Astrocyte (in vitro differentiated cells and primary cell): Measurements from ENCODE around the gene ADAMTS8. TPM values are rescaled to one million over a fixed set of nuclear protein-coding genes. Genes with fewer than 3 reads are reported as not detected.

Source experiments
- DNase-seq: peaks from one replicate; pipeline ENCODE4 v3.0.0-alpha.2; 2010; ENCODE audit warnings: low read depth
- FAIRE-seq: peaks from 2 replicates; lab custom pipeline; 2011; peaks lifted over from hg19 to GRCh38; lab: Jason Lieb, UNC
- H2AFZ ChIP-seq: 2 replicates; pipeline ENCODE4 v1.6.0; 2012; ENCODE audit warnings: low read depth, low read length, inconsistent platforms
- H3K27ac ChIP-seq: 2 replicates; pipeline ENCODE4 v1.5.1; 2011; ENCODE audit warnings: low read depth, low read length, inconsistent platforms
- H3K27me3 ChIP-seq: 2 replicates; pipeline ENCODE4 v1.6.0; 2011; ENCODE audit warnings: low read length, inconsistent platforms; ENCODE audit not compliant: insufficient read depth
- H3K36me3 ChIP-seq: 2 replicates; pipeline ENCODE4 v1.5.1; 2011; ENCODE audit warnings: low read length, inconsistent platforms; ENCODE audit not compliant: insufficient read depth
- H3K4me1 ChIP-seq: 2 replicates; pipeline ENCODE4 v1.5.1; 2011; ENCODE audit warnings: low read length, inconsistent platforms; ENCODE audit not compliant: insufficient read depth
- H3K4me2 ChIP-seq: 2 replicates; pipeline ENCODE4 v1.6.0; 2012; ENCODE audit warnings: low read length, inconsistent platforms
- H3K4me3 ChIP-seq: 2 replicates; pipeline ENCODE4 v1.5.1; 2011; ENCODE audit warnings: low read depth, mild to moderate bottlenecking, low read length, inconsistent platforms; ENCODE audit not compliant: insufficient read depth
- H3K79me2 ChIP-seq: 2 replicates; pipeline ENCODE4 v1.6.0; 2012; ENCODE audit warnings: mild to moderate bottlenecking, low read length, inconsistent platforms; ENCODE audit not compliant: insufficient read depth
- H3K9ac ChIP-seq: 2 replicates; pipeline ENCODE4 v1.6.0; 2012; ENCODE audit warnings: mild to moderate bottlenecking, low read length, inconsistent platforms
- H3K9me3 ChIP-seq: 2 replicates; pipeline ENCODE4 v1.5.1; 2012; ENCODE audit warnings: low read depth, mild to moderate bottlenecking, low read length, inconsistent platforms; ENCODE audit not compliant: insufficient read depth
- H4K20me1 ChIP-seq: 2 replicates; pipeline ENCODE4 v1.6.0; 2012; ENCODE audit warnings: low read length, inconsistent platforms; ENCODE audit not compliant: insufficient read depth
- H3K27ac Mint-ChIP-seq: one replicate; pipeline ENCODE4 v1.8.0; 2021; ENCODE audit warnings: mild to moderate bottlenecking, mixed read lengths; ENCODE audit not compliant: unreplicated experiment
- H3K27me3 Mint-ChIP-seq: one replicate; pipeline ENCODE4 v1.8.0; 2021; ENCODE audit warnings: low read depth, mixed read lengths; ENCODE audit not compliant: unreplicated experiment
- H3K36me3 Mint-ChIP-seq: one replicate; pipeline ENCODE4 v1.8.0; 2021; ENCODE audit warnings: low read depth, mixed read lengths; ENCODE audit not compliant: unreplicated experiment
- H3K4me1 Mint-ChIP-seq: one replicate; pipeline ENCODE4 v1.8.0; 2021; ENCODE audit warnings: low read depth, mixed read lengths; ENCODE audit not compliant: unreplicated experiment
- H3K4me3 Mint-ChIP-seq: one replicate; pipeline ENCODE4 v1.8.0; 2021; ENCODE audit warnings: mild to moderate bottlenecking, moderate library complexity, mixed read lengths; ENCODE audit not compliant: unreplicated experiment
- H3K9me3 Mint-ChIP-seq: one replicate; pipeline ENCODE4 v1.8.0; 2021; ENCODE audit warnings: mild to moderate bottlenecking, mixed read lengths; ENCODE audit not compliant: unreplicated experiment
- EZH2 ChIP-seq: IDR thresholded peaks from 2 replicates; pipeline ENCODE4 v1.6.1; 2012; ENCODE audit warnings: mild to moderate bottlenecking, low read length, inconsistent platforms; ENCODE audit not compliant: insufficient read depth
- total RNA-seq: library from RNA; stranded (reverse); gene quantifications from 2 replicates; pipeline ENCODE4 v1.2.1, GENCODE V29; 2021
- TF ChIP-seq, protein P1 (sequence below): IDR thresholded peaks from 2 replicates; pipeline ENCODE4 v1.5.1; 2011; ENCODE audit warnings: low read depth, mild to moderate bottlenecking, inconsistent platforms, low read length, moderate library complexity; ENCODE audit not compliant: insufficient read depth

Gene ADAMTS8
- total RNA-seq, 1 donor from 2014 or later, result 0.20 TPM

DNA sequence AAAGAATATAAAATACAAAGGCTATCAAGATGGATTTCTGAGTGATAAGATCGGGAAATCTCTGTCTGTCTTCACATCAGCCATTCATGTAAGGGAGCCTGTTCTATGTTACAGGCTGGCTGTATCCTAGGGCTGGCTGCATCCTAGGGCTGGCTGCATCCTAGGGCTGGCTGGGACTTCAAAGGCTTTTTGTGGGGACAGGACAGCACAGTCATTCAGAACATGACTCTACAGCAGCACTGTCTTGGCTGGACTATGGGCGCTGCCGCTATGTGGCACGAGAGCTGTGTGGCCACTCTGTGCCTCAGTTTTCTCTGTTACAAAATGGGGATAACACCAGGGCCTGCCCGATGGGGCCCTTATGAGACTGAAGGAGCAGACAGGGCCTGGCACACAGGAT is 10.2 kb downstream of the ADAMTS8 start:
- Histone ChIP-seq H3K36me3 (no peaks in the 10 kb centered on the region), H3K27ac (no peak overlapping the region), H3K27me3 (peaks cover 20% of the 10 kb centered on the region), H3K4me1 (peaks cover 10% of the 10 kb centered on the region), H2AFZ (no peak overlapping the region), H3K79me2 (no peaks in the 10 kb centered on the region), H3K4me2 (no peak overlapping the region), H3K4me3 (no peak overlapping the region), H3K9ac (no peak overlapping the region), H3K9me3 (no peaks in the 10 kb centered on the region), H4K20me1 (no peaks in the 10 kb centered on the region)
- H3K4me1 Mint-ChIP-seq, result peaks cover 7% of the 10 kb centered on the region
- no peak overlapping the region for H3K4me3 Mint-ChIP-seq
- TF ChIP-seq, protein P1, sequence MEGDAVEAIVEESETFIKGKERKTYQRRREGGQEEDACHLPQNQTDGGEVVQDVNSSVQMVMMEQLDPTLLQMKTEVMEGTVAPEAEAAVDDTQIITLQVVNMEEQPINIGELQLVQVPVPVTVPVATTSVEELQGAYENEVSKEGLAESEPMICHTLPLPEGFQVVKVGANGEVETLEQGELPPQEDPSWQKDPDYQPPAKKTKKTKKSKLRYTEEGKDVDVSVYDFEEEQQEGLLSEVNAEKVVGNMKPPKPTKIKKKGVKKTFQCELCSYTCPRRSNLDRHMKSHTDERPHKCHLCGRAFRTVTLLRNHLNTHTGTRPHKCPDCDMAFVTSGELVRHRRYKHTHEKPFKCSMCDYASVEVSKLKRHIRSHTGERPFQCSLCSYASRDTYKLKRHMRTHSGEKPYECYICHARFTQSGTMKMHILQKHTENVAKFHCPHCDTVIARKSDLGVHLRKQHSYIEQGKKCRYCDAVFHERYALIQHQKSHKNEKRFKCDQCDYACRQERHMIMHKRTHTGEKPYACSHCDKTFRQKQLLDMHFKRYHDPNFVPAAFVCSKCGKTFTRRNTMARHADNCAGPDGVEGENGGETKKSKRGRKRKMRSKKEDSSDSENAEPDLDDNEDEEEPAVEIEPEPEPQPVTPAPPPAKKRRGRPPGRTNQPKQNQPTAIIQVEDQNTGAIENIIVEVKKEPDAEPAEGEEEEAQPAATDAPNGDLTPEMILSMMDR, result no peak
- TF ChIP-seq EZH2, result no peak
- FAIRE-seq (no peak), DNase-seq (no peak)
- peaks cover 59% of the 10 kb centered on the region for H3K27me3 Mint-ChIP-seq
- H3K9me3 Mint-ChIP-seq, result peaks cover 7% of the 10 kb centered on the region
- peaks cover 4% of the 10 kb centered on the region for H3K36me3 Mint-ChIP-seq
- H3K27ac Mint-ChIP-seq, result no peak overlapping the region

DNA sequence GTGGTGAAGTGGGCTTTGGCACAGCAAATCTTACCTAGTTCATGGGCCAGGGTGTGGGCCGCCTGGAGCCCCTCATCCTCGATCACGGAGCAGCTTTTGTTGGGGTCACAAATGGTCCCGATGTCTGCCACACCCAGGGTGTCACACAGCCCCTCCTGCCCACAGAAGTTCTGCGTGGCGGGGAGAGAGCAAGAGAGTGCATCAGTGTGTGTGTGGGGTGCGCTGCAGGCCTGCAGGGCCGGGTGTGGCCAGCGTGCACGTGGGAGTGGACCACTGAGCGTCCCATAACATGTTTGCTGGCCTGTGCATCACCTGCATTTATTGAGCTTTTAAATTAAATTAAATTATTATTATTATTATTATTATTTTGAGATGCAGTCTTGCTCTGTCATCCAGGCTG is 11.5 kb downstream of the ADAMTS8 start:
- Histone ChIP-seq H3K9me3 (no peaks in the 10 kb centered on the region), H3K79me2 (no peaks in the 10 kb centered on the region), H2AFZ (no peak overlapping the region), H3K9ac (no peak overlapping the region), H3K4me1 (peaks cover 12% of the 10 kb centered on the region), H3K27me3 (peaks cover 11% of the 10 kb centered on the region), H3K27ac (no peak overlapping the region), H4K20me1 (no peaks in the 10 kb centered on the region), H3K4me3 (no peak overlapping the region), H3K4me2 (no peak overlapping the region), H3K36me3 (no peaks in the 10 kb centered on the region)
- Mint-ChIP-seq H3K9me3 (peaks cover 7% of the 10 kb centered on the region), H3K4me3 (no peak overlapping the region), H3K36me3 (peaks cover 4% of the 10 kb centered on the region), H3K27me3 (peaks cover 46% of the 10 kb centered on the region), H3K4me1 (peaks cover 9% of the 10 kb centered on the region), H3K27ac (no peak overlapping the region)
- DNase-seq (no peak), FAIRE-seq (no peak)
- no peak for TF ChIP-seq EZH2
- TF ChIP-seq, protein P1, result no peak

DNA sequence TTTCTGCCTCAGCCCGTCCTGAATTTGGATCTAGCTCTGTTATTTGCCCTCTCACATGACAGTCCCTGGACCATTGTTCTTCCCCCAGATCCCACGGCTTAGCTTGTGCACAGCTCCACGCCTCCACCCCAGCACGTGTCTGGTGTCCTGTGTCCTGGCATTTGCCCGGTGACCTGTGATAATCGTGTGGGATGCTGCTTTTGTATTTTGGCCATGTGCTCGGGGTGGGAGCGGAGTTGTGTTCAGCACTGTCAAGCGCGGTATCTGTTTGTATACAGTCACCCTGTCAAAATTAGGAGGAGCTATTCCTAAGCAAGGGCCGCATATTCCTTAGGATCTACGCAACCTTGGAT is 11.9 kb downstream of the ADAMTS8 start:
- FAIRE-seq, result no peak
- Histone ChIP-seq H2AFZ (no peak overlapping the region), H3K4me1 (peaks cover 12% of the 10 kb centered on the region), H3K79me2 (no peaks in the 10 kb centered on the region), H3K9ac (no peak overlapping the region), H3K36me3 (no peaks in the 10 kb centered on the region), H3K9me3 (no peaks in the 10 kb centered on the region), H3K4me3 (no peak overlapping the region), H3K27me3 (peaks cover 11% of the 10 kb centered on the region), H3K27ac (no peak overlapping the region), H3K4me2 (no peak overlapping the region), H4K20me1 (no peaks in the 10 kb centered on the region)
- Mint-ChIP-seq H3K9me3 (peaks cover 7% of the 10 kb centered on the region), H3K27ac (no peak overlapping the region), H3K4me1 (peaks cover 9% of the 10 kb centered on the region), H3K4me3 (no peak overlapping the region), H3K36me3 (peaks cover 4% of the 10 kb centered on the region), H3K27me3 (peaks cover 42% of the 10 kb centered on the region)
- TF ChIP-seq EZH2, result no peak
- TF ChIP-seq, protein P1, result no peak
- DNase-seq, result no peak
